ENCODE data around the gene TSPAN11. TPM values are rescaled to one million over a fixed set of nuclear protein-coding genes. Genes with fewer than 3 reads are reported as not detected.

Gene TSPAN11
- total and polyA plus RNA-seq, 4 donors, result 0.13 to 1.2 (median 0.44) TPM

- Histone ChIP-seq H3K36me3 (ENCODE audit: control insufficient read depth in 4 of 4, insufficient read depth in 3 of 4, low read depth in 1 of 4, low read length in 3 of 4) (no peaks in the 10 kb centered on the region), H3K27ac (ENCODE audit: low read depth in 1 of 2, low read length in 2 of 2) (no peak overlapping the region), H3K9me3 (ENCODE audit: control insufficient read depth in 4 of 4, low read length in 3 of 4) (no peaks in the 10 kb centered on the region), H3K4me1 (ENCODE audit: control insufficient read depth in 4 of 4, insufficient read depth in 4 of 4, low read length in 3 of 4) (no peaks in the 10 kb centered on the region), H3K9ac (ENCODE audit: low read depth in 1 of 2, low read length in 2 of 2) (no peak overlapping the region), H3K4me3 (ENCODE audit: low read depth in 1 of 3, low read length in 3 of 3) (no peak overlapping the region), H3K27me3 (ENCODE audit: control insufficient read depth in 4 of 4, insufficient read depth in 4 of 4, low read length in 3 of 4) (peaks cover 0 to 6% (median 0%) of the 10 kb centered on the region in 4 donors)
- WGBS, result 67% methylated on average over 20 of the region's 20 CpGs
- DNase-seq (ENCODE audit: low spot score), result no peak
- TF ChIP-seq NR2F2 (IDR thresholded peaks at IDR 0.05) (no peak), YY1 (IDR thresholded peaks at IDR 0.05) (no peak), TAF1 (conservative IDR thresholded peaks at IDR 0.05) (no peak), SP1 (IDR thresholded peaks at IDR 0.05) (no peak), RAD21 (IDR thresholded peaks at IDR 0.05) (no peak)
- TF ChIP-seq, protein P1, sequence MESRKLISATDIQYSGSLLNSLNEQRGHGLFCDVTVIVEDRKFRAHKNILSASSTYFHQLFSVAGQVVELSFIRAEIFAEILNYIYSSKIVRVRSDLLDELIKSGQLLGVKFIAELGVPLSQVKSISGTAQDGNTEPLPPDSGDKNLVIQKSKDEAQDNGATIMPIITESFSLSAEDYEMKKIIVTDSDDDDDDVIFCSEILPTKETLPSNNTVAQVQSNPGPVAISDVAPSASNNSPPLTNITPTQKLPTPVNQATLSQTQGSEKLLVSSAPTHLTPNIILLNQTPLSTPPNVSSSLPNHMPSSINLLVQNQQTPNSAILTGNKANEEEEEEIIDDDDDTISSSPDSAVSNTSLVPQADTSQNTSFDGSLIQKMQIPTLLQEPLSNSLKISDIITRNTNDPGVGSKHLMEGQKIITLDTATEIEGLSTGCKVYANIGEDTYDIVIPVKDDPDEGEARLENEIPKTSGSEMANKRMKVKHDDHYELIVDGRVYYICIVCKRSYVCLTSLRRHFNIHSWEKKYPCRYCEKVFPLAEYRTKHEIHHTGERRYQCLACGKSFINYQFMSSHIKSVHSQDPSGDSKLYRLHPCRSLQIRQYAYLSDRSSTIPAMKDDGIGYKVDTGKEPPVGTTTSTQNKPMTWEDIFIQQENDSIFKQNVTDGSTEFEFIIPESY (IDR thresholded peaks at IDR 0.05), result no peak
Observed at GRCh38 chr12:30974746-30975500, 48.4 kb downstream of the TSPAN11 start.

DNA sequence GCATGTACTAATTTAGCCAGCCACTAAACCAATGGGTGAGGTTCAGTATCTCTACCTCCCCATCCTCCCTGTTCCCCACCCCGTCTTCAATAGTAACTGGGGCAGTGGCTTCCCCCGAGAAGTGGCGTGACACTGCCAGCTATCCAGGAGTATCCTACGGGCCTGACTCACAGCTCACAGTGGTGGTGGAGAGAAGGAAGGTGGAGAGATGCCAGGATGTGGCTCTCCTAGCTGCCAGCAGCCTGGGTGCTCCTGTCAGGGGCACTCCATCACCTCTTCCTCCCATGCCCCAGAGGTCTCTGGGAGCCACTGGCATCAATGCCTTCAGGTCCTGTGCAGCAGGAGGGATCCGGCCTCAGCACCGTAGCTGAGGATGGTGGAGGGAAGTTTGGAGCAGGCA is 49.0 kb downstream of the TSPAN11 start:
- DNase-seq (ENCODE audit: low spot score), result no peak
- H3K9me3 ChIP-seq (ENCODE audit: control insufficient read depth in 4 of 4, low read length in 3 of 4), result no peaks in the 10 kb centered on the region
- no peaks in the 10 kb centered on the region for H3K36me3 ChIP-seq (ENCODE audit: control insufficient read depth in 4 of 4, insufficient read depth in 3 of 4, low read depth in 1 of 4, low read length in 3 of 4)
- H3K27ac ChIP-seq (ENCODE audit: low read depth in 1 of 2, low read length in 2 of 2), result no peak overlapping the region
- no peak overlapping the region for H3K9ac ChIP-seq (ENCODE audit: low read depth in 1 of 2, low read length in 2 of 2)
- no peak overlapping the region for H3K4me3 ChIP-seq (ENCODE audit: low read depth in 1 of 3, low read length in 3 of 3)
- peaks cover 0 to 4% (median 0%) of the 10 kb centered on the region in 4 donors for H3K27me3 ChIP-seq (ENCODE audit: control insufficient read depth in 4 of 4, insufficient read depth in 4 of 4, low read length in 3 of 4)
- H3K4me1 ChIP-seq (ENCODE audit: control insufficient read depth in 4 of 4, insufficient read depth in 4 of 4, low read length in 3 of 4), result no peaks in the 10 kb centered on the region
- TF ChIP-seq FOXA1 (IDR thresholded peaks at IDR 0.05) (no peak), JUND (IDR thresholded peaks at IDR 0.05) (no peak), RXRA (IDR thresholded peaks at IDR 0.05) (no peak), HNF4A (conservative IDR thresholded peaks at IDR 0.05) (no peak), RAD21 (IDR thresholded peaks at IDR 0.05) (no peak), NR2F2 (IDR thresholded peaks at IDR 0.05) (no peak), YY1 (IDR thresholded peaks at IDR 0.05) (no peak)
- 77% methylated on average over 6 of the region's 6 CpGs for WGBS

DNA sequence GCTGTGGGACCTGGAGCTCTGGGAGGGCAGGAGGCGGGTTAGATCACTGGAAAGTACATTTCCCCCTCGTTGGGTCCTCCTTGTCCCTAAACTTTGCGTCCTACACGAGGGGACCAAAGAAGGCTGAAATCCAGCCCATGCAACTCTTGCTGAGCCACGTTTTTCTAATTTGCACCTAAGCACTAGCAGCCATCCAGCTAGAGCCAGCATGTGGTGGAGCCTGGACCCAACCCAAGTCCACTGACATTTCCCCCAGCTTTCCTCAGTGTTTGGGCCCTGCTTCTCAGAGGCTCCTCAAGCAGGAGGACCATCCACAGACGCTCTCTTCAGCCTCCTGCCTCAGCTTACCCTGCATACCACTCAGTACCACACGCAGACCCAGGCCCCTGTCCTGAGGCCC is 49.7 kb downstream of the TSPAN11 start:
- H3K9me3 ChIP-seq (ENCODE audit: control insufficient read depth in 4 of 4, low read length in 3 of 4), result no peaks in the 10 kb centered on the region
- WGBS, result 70% methylated on average over 7 of the region's 7 CpGs
- peaks cover 0 to 4% (median 0%) of the 10 kb centered on the region in 4 donors for H3K27me3 ChIP-seq (ENCODE audit: control insufficient read depth in 4 of 4, insufficient read depth in 4 of 4, low read length in 3 of 4)
- TF ChIP-seq, protein P1 (IDR thresholded peaks at IDR 0.05), result no peak
- TF ChIP-seq FOXA1 (IDR thresholded peaks at IDR 0.05) (no peak), NR2F2 (IDR thresholded peaks at IDR 0.05) (no peak), YY1 (IDR thresholded peaks at IDR 0.05) (no peak), HNF4G (IDR thresholded peaks at IDR 0.05) (no peak)
- H3K9ac ChIP-seq (ENCODE audit: low read depth in 1 of 2, low read length in 2 of 2), result no peak overlapping the region
- no peak overlapping the region for H3K4me3 ChIP-seq (ENCODE audit: low read depth in 1 of 3, low read length in 3 of 3)
- no peaks in the 10 kb centered on the region for H3K4me1 ChIP-seq (ENCODE audit: control insufficient read depth in 4 of 4, insufficient read depth in 4 of 4, low read length in 3 of 4)
- no peak for DNase-seq (ENCODE audit: low spot score)
- H3K27ac ChIP-seq (ENCODE audit: low read depth in 1 of 2, low read length in 2 of 2), result no peak overlapping the region
- no peaks in the 10 kb centered on the region for H3K36me3 ChIP-seq (ENCODE audit: control insufficient read depth in 4 of 4, insufficient read depth in 3 of 4, low read depth in 1 of 4, low read length in 3 of 4)
